Measurements from ENCODE around the gene ALG11.
"Not testable (repeated sequence)": the region's sequence is repeated elsewhere in the genome, so short reads cannot be mapped to it uniquely, and the experiment has no call there.

Gene ALG11

DNA sequence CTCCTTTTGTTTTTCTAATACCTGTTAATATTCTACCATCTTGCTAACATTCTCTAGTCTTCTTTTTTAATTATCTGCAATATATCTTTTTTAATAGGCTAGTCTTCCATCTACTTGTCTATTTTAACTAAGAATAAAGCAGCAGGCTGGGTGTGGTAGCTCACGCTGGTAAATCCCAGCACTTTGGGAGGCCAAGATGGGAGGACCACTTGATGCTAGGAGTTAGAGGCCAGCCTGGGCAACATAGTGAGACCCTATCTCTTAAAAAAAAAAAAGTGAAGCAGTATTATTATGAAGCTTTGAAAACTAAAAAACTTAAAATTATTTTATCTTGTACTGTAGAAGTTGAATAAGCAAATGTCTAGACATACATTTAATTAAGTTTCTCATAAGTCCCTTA is 15.6 kb downstream of the ALG11 start:
- H3K4me2 ChIP-seq (ENCODE audit: low read depth, low read length, poor library complexity, severe bottlenecking) = no peak overlapping the region
- no peak overlapping the region for H3K4me3 ChIP-seq (ENCODE audit: low read length, poor library complexity, severe bottlenecking)
- H4K20me1 ChIP-seq (ENCODE audit: insufficient read depth, low read length, poor library complexity, severe bottlenecking) = no peaks in the 10 kb centered on the region
- no peak overlapping the region for H2AFZ ChIP-seq (ENCODE audit: low read length)
- no peaks in the 10 kb centered on the region for H3F3A ChIP-seq (ENCODE audit: low read depth)
- peaks cover 11% of the 10 kb centered on the region; the same call in 1 of the 2 replicates for H3K36me3 ChIP-seq (ENCODE audit: insufficient read depth, low read length)
- H3K9ac ChIP-seq (ENCODE audit: low read depth, low read length, poor library complexity, severe bottlenecking) = no peak overlapping the region
- peaks cover 3% of the 10 kb centered on the region for H3K4me1 ChIP-seq (ENCODE audit: insufficient read depth, low read length, poor library complexity, severe bottlenecking)
- no peaks in the 10 kb centered on the region for H3K9me2 ChIP-seq (replicated peaks; ENCODE audit: low read depth, low read length)
- no peaks in the 10 kb centered on the region for H3K9me3 ChIP-seq (ENCODE audit: insufficient read depth, low read depth, low read length)
- no peaks in the 10 kb centered on the region for H3K79me2 ChIP-seq (ENCODE audit: insufficient read depth, low read length)
- no peaks in the 10 kb centered on the region for H3K27me3 ChIP-seq (ENCODE audit: insufficient read depth, low read length, poor library complexity, severe bottlenecking)
- TF ChIP-seq, protein P1, sequence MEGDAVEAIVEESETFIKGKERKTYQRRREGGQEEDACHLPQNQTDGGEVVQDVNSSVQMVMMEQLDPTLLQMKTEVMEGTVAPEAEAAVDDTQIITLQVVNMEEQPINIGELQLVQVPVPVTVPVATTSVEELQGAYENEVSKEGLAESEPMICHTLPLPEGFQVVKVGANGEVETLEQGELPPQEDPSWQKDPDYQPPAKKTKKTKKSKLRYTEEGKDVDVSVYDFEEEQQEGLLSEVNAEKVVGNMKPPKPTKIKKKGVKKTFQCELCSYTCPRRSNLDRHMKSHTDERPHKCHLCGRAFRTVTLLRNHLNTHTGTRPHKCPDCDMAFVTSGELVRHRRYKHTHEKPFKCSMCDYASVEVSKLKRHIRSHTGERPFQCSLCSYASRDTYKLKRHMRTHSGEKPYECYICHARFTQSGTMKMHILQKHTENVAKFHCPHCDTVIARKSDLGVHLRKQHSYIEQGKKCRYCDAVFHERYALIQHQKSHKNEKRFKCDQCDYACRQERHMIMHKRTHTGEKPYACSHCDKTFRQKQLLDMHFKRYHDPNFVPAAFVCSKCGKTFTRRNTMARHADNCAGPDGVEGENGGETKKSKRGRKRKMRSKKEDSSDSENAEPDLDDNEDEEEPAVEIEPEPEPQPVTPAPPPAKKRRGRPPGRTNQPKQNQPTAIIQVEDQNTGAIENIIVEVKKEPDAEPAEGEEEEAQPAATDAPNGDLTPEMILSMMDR (conservative IDR thresholded peaks at IDR 0.05; ENCODE audit: low read length) = no peak
- no peak for TF ChIP-seq EZH2phosphoT487 (IDR thresholded peaks at IDR 0.05; ENCODE audit: borderline replicate concordance)

DNA sequence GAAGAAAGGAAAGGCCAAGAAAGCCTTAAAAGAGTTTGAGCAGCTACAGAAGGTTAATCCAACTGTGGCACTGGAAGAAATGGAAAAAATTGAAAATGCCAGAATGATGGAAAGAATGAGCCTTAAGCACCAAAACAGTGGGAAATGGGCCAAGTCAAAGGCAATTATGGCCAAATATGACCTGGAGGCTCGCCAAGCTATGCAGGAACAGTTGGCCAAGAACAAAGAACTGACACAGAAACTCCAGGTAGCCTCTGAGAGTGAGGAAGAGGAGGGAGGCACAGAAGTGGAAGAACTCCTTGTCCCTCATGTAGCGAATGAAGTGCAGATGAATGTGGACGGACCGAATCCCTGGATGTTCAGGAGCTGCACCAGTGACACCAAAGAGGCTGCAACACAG is 17.4 kb downstream of the ALG11 start:
- Histone ChIP-seq H2AFZ (ENCODE audit: low read length) (no peak overlapping the region), H3F3A (ENCODE audit: low read depth) (no peaks in the 10 kb centered on the region), H3K9me2 (replicated peaks; ENCODE audit: low read depth, low read length) (no peaks in the 10 kb centered on the region), H3K9me3 (ENCODE audit: insufficient read depth, low read depth, low read length) (no peaks in the 10 kb centered on the region), H3K36me3 (ENCODE audit: insufficient read depth, low read length) (peaks cover 5% of the 10 kb centered on the region; the same call in 1 of the 2 replicates), H3K79me2 (ENCODE audit: insufficient read depth, low read length) (no peaks in the 10 kb centered on the region), H4K20me1 (ENCODE audit: insufficient read depth, low read length, poor library complexity, severe bottlenecking) (no peaks in the 10 kb centered on the region), H3K4me3 (ENCODE audit: low read length, poor library complexity, severe bottlenecking) (no peak overlapping the region), H3K9ac (ENCODE audit: low read depth, low read length, poor library complexity, severe bottlenecking) (no peak overlapping the region), H3K27me3 (ENCODE audit: insufficient read depth, low read length, poor library complexity, severe bottlenecking) (no peaks in the 10 kb centered on the region), H3K4me2 (ENCODE audit: low read depth, low read length, poor library complexity, severe bottlenecking) (no peak overlapping the region), H3K4me1 (ENCODE audit: insufficient read depth, low read length, poor library complexity, severe bottlenecking) (peaks cover 3% of the 10 kb centered on the region)
- TF ChIP-seq, protein P1 (conservative IDR thresholded peaks at IDR 0.05; ENCODE audit: low read length) = no peak
- no peak for TF ChIP-seq EZH2phosphoT487 (IDR thresholded peaks at IDR 0.05; ENCODE audit: borderline replicate concordance)

DNA sequence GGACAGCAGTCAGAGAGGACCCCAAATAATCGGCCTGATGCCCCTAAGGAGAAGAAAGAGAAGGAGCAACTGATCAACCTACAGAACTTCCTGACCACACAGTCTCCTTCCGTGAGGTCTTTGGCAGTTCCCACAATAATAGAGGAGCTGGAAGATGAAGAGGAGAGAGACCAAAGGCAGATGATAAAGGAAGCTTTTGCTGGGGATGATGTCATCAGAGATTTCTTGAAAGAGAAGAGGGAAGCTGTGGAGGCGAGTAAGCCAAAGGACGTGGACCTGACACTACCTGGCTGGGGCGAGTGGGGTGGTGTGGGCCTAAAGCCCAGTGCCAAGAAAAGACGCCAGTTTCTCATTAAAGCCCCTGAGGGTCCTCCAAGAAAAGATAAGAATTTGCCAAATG is 18.2 kb downstream of the ALG11 start:
- H3K9me2 ChIP-seq (replicated peaks; ENCODE audit: low read depth, low read length); H3K79me2 ChIP-seq (ENCODE audit: insufficient read depth, low read length): not testable (repeated sequence)

DNA sequence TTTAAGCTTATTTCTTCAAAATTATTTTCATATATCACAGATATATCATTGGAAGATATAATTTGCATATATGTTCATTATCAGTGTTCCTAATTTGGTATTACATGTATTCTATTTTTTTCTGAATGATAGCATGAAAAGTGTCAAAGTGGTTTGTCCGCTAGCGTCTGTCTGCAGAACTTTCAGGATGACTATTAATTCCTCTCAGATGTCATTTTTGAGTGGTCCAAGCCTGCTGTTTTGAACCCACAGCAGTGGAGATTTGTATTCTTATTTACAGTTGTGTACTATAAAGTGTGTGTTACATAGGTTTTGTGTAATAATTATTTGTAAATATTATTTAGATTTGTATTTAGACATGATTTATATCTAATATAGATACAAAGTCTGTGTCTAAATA is 20.8 kb downstream of the ALG11 start:
- H3K9me2 ChIP-seq (replicated peaks; ENCODE audit: low read depth, low read length) = no peaks in the 10 kb centered on the region

More for the DNA sequence above, 18.2 kb downstream of the ALG11 start:
- H2AFZ ChIP-seq (ENCODE audit: low read length); H3K4me1 ChIP-seq (ENCODE audit: insufficient read depth, low read length, poor library complexity, severe bottlenecking); H3K9me3 ChIP-seq (ENCODE audit: insufficient read depth, low read depth, low read length); H3K4me3 ChIP-seq (ENCODE audit: low read length, poor library complexity, severe bottlenecking); H4K20me1 ChIP-seq (ENCODE audit: insufficient read depth, low read length, poor library complexity, severe bottlenecking); H3F3A ChIP-seq (ENCODE audit: low read depth); H3K9ac ChIP-seq (ENCODE audit: low read depth, low read length, poor library complexity, severe bottlenecking); H3K27me3 ChIP-seq (ENCODE audit: insufficient read depth, low read length, poor library complexity, severe bottlenecking); H3K36me3 ChIP-seq (ENCODE audit: insufficient read depth, low read length); H3K4me2 ChIP-seq (ENCODE audit: low read depth, low read length, poor library complexity, severe bottlenecking): not testable (repeated sequence)

More for the DNA sequence above, 20.8 kb downstream of the ALG11 start:
- TF ChIP-seq EZH2phosphoT487 (IDR thresholded peaks at IDR 0.05; ENCODE audit: borderline replicate concordance) = no peak
- TF ChIP-seq, protein P1 (conservative IDR thresholded peaks at IDR 0.05; ENCODE audit: low read length) = no peak
- Histone ChIP-seq H3K79me2 (ENCODE audit: insufficient read depth, low read length) (no peaks in the 10 kb centered on the region), H3K9ac (ENCODE audit: low read depth, low read length, poor library complexity, severe bottlenecking) (no peak overlapping the region), H3K36me3 (ENCODE audit: insufficient read depth, low read length) (0 out of 2 replicates have a peak, but pooled peaks cover 4% of the 10 kb centered on the region), H3K27me3 (ENCODE audit: insufficient read depth, low read length, poor library complexity, severe bottlenecking) (no peaks in the 10 kb centered on the region), H3K4me2 (ENCODE audit: low read depth, low read length, poor library complexity, severe bottlenecking) (no peak overlapping the region), H2AFZ (ENCODE audit: low read length) (no peak overlapping the region), H3K9me3 (ENCODE audit: insufficient read depth, low read depth, low read length) (no peaks in the 10 kb centered on the region), H3K4me1 (ENCODE audit: insufficient read depth, low read length, poor library complexity, severe bottlenecking) (peaks cover 3% of the 10 kb centered on the region), H3F3A (ENCODE audit: low read depth) (no peaks in the 10 kb centered on the region), H4K20me1 (ENCODE audit: insufficient read depth, low read length, poor library complexity, severe bottlenecking) (no peaks in the 10 kb centered on the region), H3K4me3 (ENCODE audit: low read length, poor library complexity, severe bottlenecking) (no peak overlapping the region)

Data from Loucy (cell line).